ENCODE measurements around the gene IL13RA1. TPM values are rescaled to one million over a fixed set of nuclear protein-coding genes. Genes with fewer than 3 reads are reported as not detected.
"Not testable (repeated sequence)": the region's sequence is repeated elsewhere in the genome, so short reads cannot be mapped to it uniquely, and the experiment has no call there.

IL13RA1 gene
- polyA plus RNA-seq (ENCODE audit: insufficient read depth in 1 of 5, insufficient read length in 5 of 5, low replicate concordance in 1 of 5): 10 to 100 TPM; 37.4 to 53.7 (median 43.5) TPM
- long read RNA-seq, donor 1, full-length matches to known transcripts: 10 of 10 reads
- long read RNA-seq, donor 1, partial matches to known transcripts: 0 of 10 reads
- long read RNA-seq, donor 1, other reads (novel, unspliced or antisense): 0 of 10 reads
- long read RNA-seq, donor 2, full-length matches to known transcripts: 3 of 3 reads
- long read RNA-seq, donor 2, partial matches to known transcripts: 0 of 3 reads
- long read RNA-seq, donor 2, other reads (novel, unspliced or antisense): 0 of 3 reads
- long read RNA-seq, donor 3, full-length matches to known transcripts: 10 of 50 reads
- long read RNA-seq, donor 3, partial matches to known transcripts: 40 of 50 reads
- long read RNA-seq, donor 3, other reads (novel, unspliced or antisense): 0 of 50 reads
- long read RNA-seq, donor 4, full-length matches to known transcripts: 5 of 5 reads
- long read RNA-seq, donor 4, partial matches to known transcripts: 0 of 5 reads
- long read RNA-seq, donor 4, other reads (novel, unspliced or antisense): 0 of 5 reads
- long read RNA-seq, donor 5, full-length matches to known transcripts: 3 of 3 reads
- long read RNA-seq, donor 5, partial matches to known transcripts: 0 of 3 reads
- long read RNA-seq, donor 5, other reads (novel, unspliced or antisense): 0 of 3 reads
- long read RNA-seq, donor 6, full-length matches to known transcripts: 6 of 6 reads
- long read RNA-seq, donor 6, partial matches to known transcripts: 0 of 6 reads
- long read RNA-seq, donor 6, other reads (novel, unspliced or antisense): 0 of 6 reads
- long read RNA-seq, donor 7, full-length matches to known transcripts: 12 of 12 reads
- long read RNA-seq, donor 7, partial matches to known transcripts: 0 of 12 reads
- long read RNA-seq, donor 7, other reads (novel, unspliced or antisense): 0 of 12 reads
- long read RNA-seq, donor 8: 0 reads

DNA sequence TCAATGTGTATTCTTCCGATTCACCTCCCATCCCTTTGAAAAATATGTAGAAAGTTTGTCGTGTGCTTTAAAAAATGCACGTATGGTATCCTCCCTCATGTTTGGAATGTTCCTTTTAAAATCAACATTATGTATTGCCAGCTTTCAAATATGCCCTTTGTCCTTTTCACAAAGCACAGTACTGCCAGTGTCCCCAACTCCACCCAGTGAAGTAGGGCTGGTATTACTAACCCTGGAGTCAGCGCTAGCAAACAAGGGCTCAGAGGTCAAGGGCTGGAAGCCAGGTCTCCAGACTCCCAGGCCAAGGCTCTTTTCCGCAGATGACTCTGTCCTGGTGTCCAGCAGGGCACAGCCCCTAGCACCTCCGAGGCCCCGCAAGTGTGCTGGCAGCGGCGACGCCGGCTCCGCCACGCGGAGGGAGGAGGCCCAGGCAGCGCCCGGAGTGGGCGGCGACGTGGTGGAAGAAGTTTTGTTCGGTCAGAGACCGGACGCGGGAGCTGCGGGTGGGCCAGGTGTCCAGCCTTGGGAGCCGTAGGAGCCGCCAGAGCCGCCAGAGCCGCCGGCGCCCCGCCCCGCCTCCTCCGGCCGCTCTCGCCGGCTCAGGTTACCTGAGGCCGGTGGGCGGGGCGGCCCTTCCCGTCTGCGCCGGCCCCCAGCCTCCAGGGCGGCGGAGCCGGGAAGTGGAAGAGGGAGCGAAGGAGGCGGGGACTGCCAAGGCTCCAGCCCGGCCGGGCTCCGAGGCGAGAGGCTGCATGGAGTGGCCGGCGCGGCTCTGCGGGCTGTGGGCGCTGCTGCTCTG, at the start of gene IL13RA1:
Gene IL13RA1 (plus strand): TSS at position 720 of the 799 bp plus-strand sequence. CDS start 33 bp downstream, at position 753.
- DNase-seq: peak; percentile 68 to 70

DNA sequence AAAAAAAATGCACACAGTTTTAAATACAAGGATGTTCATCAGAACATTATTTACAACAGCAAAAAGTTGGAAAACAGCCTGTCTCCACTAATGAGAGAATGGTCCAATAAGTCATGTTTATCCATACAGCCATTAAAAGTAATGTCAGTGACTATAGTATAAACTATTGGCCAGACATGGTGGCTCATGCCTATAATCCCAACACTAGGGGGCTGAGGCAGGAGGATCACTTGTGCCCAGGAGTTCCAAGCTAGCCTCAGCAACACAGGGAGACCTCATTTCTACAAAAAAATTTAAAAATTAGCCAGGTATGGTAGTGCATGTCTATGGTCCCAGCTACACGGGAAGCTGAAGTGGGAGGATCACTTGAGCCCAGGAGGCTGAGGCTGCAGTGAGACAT, 48.1 kb upstream of the IL13RA1 start:
- no peak for DNase-seq

DNA sequence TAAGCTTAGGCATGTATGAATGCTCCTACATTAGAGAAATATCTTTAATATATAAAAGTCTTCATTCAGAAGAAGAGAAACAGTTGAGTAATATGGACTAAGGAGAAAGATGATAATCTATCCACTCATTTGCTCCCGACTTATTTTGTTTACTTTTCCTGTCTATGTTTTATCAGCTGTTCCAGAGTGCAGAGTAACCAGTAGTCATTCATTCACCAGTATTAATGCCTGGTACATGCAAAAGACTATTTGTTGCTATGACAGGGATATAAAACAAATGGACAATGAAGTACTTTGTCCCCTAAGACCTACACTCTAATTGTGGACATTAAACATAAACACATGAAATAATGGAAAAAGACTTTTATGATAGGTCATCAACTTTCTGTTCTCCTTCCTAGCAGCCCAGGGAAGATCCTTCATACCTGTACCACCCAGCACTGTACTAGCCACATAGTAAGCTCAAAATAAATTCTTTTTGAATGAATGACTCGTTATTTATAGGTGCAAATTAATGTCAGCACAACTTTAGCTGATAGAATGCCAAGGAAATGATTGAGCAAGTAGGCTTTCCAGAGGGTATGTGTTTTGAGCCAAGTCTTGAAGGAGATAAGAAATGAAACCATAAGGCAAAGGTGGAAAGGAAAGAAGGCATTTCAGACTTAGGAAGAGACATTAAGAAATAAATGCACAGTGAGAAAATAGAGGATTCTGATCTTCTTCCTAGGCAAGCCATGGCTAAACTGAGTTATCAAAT, 45.0 kb upstream of the IL13RA1 start:
- DNase-seq: no peak

DNA sequence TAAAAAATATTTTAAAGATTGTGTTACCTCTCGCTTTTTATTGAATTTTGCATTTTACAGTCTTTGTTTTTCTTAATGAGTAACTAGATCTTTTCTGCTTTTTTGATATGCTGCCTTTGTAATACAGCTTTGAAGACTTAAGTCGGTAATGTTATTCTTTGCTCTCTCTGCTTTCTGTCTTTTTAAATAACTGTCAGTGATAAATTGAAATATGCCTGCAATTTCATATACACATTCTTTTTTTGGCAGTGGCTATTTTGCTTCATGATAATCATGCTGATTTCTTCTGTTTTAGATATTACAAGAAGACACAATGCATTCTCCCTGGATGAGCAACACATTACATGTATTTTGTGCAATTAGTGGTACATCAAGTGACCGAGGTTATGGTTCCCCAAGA, 42.0 kb upstream of the IL13RA1 start:
- DNase-seq: no peak

DNA sequence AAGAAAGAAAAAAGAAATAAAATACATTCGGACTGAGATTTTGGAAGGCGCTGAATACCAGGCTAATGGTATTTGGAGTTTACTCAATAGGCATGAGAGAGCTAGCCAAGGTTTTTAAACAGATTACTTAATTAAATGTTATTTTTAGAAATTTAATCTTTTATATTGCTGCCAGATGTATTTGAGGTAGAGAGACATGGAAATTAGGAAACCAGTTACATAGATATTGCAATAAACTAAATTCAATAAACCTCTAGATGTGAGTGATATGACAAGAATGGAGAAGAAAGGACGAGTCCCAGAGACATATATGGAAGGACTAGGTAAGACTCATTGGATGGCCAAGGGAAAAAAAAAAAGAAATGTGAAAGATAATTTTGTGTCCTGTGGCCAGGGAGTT, 38.5 kb upstream of the IL13RA1 start:
- DNase-seq: no peak

DNA sequence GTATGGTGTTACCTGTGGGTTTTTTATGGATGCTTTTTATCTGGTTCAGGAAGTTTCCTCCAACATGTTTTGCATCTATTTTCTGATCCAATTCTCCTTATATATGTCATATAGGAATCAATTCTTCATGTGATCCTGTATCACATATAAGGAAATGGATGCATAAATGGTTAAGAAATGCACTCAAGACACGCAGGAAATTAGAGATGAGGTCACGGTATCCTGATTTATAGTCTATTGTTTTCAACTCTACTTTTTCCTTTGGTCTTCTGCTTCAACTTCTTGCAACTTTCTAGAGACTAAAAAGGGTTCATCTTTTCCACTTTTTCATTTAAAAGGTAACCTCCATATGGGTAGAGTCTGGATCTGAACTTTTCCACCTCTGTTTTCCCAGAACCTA, 33.6 kb upstream of the IL13RA1 start:
- no peak for DNase-seq

DNA sequence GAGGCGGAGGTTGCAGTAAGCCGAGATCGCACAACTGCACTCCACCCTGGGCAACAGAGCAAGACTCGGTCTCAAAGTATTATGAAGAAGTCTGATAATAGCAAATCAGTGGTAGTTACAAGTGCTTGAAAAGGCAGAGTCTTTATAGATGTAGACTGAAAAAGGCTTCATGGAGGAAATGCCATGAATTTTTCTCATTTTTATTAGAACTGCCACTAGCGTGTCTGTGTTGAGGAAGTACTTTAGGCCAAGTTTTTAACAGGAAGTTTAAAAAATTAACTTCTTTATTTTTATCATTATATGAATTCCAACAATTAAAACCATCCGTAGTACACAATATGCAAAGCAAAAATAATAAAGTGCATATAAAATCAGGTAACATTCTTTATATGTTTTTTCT, 32.8 kb upstream of the IL13RA1 start:
- no peak for DNase-seq

DNA sequence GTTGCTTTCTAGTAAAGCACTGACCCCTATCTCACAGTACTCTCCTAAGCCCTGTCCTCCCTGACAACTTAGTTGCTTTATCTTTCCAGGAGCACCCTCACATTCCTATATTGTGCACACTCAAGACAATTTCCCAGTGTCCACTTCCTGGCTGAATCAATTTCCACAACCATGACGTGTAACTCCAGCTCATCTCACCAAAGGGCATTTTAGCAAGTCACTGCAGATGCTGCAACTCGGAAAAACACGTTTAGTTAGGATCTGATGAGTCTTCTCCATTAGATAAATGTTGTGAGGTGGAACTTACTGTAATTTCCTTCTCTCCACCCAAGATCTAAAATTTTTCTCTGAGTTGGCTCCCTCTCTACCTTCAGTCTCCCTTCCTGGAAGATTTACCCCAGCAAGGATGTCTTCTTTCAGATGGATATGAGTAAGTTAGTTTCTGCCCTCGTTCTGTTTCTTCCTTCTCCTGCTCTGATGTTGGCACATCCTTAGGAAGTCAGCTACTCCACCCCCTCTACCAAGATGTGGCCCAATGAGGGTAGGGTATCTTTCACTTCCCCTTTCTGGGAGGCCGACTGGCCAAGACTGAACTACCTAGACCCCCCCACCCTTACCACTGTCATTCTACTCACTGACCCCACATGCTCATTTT, 28.8 kb upstream of the IL13RA1 start:
- no peak for DNase-seq

GRCh38 chrX:118702741-118703140, 24.7 kb upstream of the IL13RA1 start:
- no peak for DNase-seq

GRCh38 chrX:118706681-118707080, 20.7 kb upstream of the IL13RA1 start:
- no peak for DNase-seq

GRCh38 chrX:118714521-118714920, 12.9 kb upstream of the IL13RA1 start:
- no peak for DNase-seq

DNA sequence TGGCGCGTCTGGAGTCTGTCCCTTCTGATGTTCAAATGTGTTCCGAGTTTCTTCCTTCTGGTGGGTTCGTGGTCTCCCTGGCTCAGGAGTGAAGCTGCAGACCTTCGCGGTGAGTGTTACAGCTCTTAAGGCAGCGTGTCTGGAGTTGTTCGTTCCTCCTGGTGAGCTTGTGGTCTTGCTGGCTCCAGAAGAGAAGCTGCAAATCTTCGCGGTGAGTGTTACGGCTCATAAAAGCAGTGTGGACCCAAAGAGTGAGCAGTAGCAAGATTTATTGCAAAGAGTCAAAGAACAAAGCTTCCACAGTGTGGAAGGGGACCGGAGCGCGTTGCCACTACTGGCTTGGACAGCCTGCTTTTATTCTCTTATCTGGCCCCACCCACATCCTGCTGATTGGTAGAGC, 11.5 kb upstream of the IL13RA1 start:
- DNase-seq: not testable (repeated sequence)

DNA sequence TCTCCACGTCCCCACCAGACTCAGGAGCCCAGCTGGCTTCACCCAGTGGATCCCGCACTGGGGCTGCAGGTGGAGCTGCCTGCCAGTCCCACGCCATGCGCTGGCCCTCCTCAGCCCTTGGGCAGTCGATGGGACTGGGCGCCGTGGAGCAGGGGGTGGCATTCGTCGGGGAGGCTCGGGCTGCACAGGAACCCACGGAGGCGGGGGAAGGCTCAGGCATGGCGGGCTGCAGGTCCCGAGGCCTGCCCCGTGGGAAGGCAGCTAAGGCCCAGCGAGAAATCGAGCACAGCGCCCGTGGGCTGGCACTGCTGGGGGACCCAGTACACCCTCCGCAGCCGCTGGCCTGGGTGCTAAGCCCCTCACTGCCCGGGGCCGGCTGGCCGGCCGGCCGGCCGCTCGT, 10.6 kb upstream of the IL13RA1 start:
- DNase-seq: not testable (repeated sequence)

DNA sequence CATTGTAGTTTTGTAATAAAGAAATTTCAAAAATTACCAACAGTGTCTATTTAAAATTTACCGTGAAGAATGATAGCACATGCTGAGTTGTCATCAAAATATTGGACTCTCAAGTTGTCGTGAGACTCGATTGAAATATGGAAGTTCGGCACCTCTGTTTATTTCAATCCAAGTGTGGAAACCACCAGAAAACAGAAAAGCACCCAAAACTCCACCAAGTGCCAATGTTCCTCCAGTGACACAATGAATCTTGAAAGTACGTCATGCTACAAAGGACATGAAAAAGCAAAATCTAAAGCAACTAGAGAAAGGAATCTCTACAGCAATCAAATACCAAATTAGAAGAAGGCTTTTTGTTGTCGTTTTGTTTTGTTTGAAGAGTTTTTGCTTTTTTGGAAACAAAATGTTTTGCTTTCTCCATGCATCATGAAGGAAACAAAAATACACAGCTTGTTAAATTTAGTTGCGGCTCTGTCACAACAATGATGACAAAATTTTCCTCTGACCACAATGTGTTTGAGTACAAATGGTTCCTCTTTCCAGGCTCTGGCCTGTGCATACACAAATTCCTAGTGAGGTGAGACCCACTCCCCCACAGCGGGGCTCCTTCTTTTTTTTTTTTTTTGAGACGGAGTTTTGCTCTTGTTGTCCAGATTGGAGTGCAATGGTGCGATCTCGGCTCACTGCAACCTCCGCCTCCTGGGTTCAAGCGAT, 9.6 kb upstream of the IL13RA1 start:
- no peak for DNase-seq

DNA sequence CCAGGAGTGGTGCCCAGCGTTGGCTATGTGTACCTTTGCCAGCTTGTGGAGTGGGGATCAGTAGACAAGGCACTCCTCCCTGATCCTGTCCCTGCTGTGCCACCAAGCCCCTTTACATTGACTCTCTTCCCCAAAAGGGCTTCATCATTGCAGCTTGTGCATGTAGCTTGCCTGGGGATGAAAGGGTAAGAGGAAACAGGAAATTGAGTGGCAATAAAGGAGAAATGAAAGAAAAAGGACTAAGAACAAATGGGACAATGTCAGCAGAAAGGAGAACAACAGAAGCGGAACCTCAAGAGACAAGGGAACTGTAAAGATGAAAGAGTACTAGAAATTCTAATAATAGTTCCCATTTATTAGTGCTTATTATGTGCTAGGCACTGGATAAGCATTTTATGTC, 8.7 kb upstream of the IL13RA1 start:
- no peak for DNase-seq

DNA sequence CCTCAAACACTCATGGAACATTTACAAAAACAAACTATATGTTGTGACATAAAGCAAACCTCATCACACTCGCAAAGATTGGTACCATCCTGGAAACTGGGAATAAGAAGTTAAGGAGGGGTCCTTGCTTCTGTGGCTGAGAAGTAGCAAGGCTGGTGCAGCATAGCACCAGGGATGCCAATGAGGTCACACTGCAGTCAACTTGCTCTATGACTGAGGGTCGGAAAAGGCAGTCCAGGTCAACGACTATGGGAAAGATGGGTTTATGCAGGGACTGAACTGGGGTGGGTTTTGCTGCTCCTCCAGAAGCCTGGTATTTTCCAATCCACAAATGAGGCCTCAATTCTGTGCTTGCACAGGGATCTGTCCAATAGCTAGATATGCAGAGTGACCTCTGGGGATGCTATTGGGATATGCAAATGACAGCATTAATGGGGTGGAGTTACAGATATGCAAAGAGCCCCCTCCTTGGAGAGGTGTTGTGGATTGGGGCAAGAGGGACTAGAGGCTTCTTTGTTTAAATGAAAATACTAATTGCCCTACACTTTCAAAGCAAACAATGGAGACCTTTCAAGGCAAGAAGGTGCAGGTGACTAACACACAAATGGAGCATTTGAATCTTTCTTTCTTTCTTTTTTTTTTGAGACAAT, 7.2 kb upstream of the IL13RA1 start:
- DNase-seq: no peak

GRCh38 chrX:118723376-118723775, 4.0 kb upstream of the IL13RA1 start:
- no peak for DNase-seq

- no peak for DNase-seq
Measured at GRCh38 chrX:118724365-118724764, 3.0 kb upstream of the IL13RA1 start.

DNA sequence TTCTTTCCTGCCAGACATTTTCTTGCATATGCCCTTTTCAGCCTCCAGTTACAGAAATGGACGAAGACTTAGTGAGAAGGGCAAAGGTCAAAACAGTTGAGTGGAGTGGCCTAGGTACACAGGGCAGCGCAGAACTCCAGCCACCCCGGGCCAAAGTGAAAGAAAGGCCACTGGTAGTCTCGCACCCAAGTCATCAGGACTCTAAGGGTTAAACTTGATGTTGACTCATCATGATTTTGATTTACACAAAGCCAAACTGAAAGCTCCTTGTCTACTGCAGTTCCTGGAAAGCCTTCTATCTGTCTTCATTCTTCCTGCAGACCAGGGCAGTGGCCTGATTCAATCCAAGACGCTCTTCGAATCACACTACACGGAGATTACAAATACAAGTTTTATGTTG, 2.6 kb upstream of the IL13RA1 start:
- DNase-seq: no peak

All from right lung (tissue), 10 donors.